ENCODE measurements around the gene TMIE.

The TMIE gene

GRCh38 chr3:46724424-46724823 lies 23.2 kb downstream of the TMIE start:
- Histone ChIP-seq H3K27me3 (ENCODE audit: low read depth, low read length) (peaks cover 28% of the 10 kb centered on the region), H4K20me1 (ENCODE audit: insufficient read depth, low read length) (no peaks in the 10 kb centered on the region), H3K4me3 (ENCODE audit: low read length) (no peak overlapping the region), H3K9me3 (ENCODE audit: insufficient read depth, low read length) (no peaks in the 10 kb centered on the region), H3K9ac (ENCODE audit: low read length) (no peak overlapping the region), H3K4me2 (ENCODE audit: low read length) (no peak overlapping the region), H3K4me1 (ENCODE audit: low read length) (no peaks in the 10 kb centered on the region), H3K79me2 (ENCODE audit: low read length) (no peaks in the 10 kb centered on the region), H3K27ac (ENCODE audit: low read length) (no peak overlapping the region), H3K36me3 (replicated peaks; ENCODE audit: low read depth, low read length) (no peaks in the 10 kb centered on the region), H2AFZ (ENCODE audit: low read depth, low read length) (no peak overlapping the region)
- TF ChIP-seq, protein P1, sequence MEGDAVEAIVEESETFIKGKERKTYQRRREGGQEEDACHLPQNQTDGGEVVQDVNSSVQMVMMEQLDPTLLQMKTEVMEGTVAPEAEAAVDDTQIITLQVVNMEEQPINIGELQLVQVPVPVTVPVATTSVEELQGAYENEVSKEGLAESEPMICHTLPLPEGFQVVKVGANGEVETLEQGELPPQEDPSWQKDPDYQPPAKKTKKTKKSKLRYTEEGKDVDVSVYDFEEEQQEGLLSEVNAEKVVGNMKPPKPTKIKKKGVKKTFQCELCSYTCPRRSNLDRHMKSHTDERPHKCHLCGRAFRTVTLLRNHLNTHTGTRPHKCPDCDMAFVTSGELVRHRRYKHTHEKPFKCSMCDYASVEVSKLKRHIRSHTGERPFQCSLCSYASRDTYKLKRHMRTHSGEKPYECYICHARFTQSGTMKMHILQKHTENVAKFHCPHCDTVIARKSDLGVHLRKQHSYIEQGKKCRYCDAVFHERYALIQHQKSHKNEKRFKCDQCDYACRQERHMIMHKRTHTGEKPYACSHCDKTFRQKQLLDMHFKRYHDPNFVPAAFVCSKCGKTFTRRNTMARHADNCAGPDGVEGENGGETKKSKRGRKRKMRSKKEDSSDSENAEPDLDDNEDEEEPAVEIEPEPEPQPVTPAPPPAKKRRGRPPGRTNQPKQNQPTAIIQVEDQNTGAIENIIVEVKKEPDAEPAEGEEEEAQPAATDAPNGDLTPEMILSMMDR (IDR thresholded peaks at IDR 0.05; ENCODE audit: low read depth, low read length) = no peak
- no peak for TF ChIP-seq EZH2phosphoT487 (IDR thresholded peaks at IDR 0.05; ENCODE audit: low read depth)

DNA sequence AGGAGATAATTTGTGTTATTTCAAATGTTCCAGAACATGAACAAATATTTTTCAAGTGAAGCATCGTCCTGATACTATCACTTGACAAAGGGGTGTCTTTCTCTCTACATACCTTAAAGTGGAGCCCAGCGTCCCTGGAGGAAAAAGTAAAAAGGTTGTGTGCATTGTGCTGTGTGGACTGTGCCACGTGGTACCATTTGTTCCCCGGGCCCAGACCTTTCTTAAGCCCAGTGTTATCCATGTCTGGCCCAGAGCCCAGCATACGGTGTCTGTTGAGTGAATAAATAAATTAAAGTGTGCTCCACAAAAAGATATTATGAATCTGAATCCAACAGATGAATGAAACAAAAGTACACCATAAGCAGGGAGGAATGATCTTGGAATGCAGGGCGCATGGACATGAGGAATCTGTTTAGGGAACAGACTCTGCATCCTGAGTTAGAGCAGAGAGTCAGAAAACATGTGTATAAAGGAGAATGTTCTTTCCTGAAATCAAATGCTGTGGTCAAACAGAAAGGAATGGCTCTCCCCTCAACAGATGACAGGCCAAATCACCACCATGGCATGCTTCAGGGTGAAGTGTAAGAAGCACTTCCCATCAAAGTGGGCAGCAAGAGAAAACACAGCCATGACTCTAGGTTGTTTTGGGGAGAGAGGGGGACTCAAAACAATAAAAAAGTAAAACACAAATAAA lies 24.6 kb downstream of the TMIE start:
- no peak overlapping the region for H3K27ac ChIP-seq (ENCODE audit: low read length)
- no peaks in the 10 kb centered on the region for H3K9me3 ChIP-seq (ENCODE audit: insufficient read depth, low read length)
- peaks cover 24% of the 10 kb centered on the region for H3K27me3 ChIP-seq (ENCODE audit: low read depth, low read length)
- no peak overlapping the region for H3K4me3 ChIP-seq (ENCODE audit: low read length)
- no peak for TF ChIP-seq EZH2phosphoT487 (IDR thresholded peaks at IDR 0.05; ENCODE audit: low read depth)
- TF ChIP-seq, protein P1 (IDR thresholded peaks at IDR 0.05; ENCODE audit: low read depth, low read length) = no peak
- no peak overlapping the region for H3K9ac ChIP-seq (ENCODE audit: low read length)
- H2AFZ ChIP-seq (ENCODE audit: low read depth, low read length) = no peak overlapping the region
- H4K20me1 ChIP-seq (ENCODE audit: insufficient read depth, low read length) = no peaks in the 10 kb centered on the region
- H3K79me2 ChIP-seq (ENCODE audit: low read length) = no peaks in the 10 kb centered on the region
- H3K36me3 ChIP-seq (replicated peaks; ENCODE audit: low read depth, low read length) = no peaks in the 10 kb centered on the region
- H3K4me1 ChIP-seq (ENCODE audit: low read length) = no peaks in the 10 kb centered on the region
- H3K4me2 ChIP-seq (ENCODE audit: low read length) = no peak overlapping the region

- Histone ChIP-seq H4K20me1 (ENCODE audit: insufficient read depth, low read length) (no peaks in the 10 kb centered on the region), H2AFZ (ENCODE audit: low read depth, low read length) (no peak overlapping the region), H3K79me2 (ENCODE audit: low read length) (no peaks in the 10 kb centered on the region), H3K27me3 (ENCODE audit: low read depth, low read length) (peaks cover 32% of the 10 kb centered on the region), H3K36me3 (replicated peaks; ENCODE audit: low read depth, low read length) (no peaks in the 10 kb centered on the region), H3K27ac (ENCODE audit: low read length) (no peak overlapping the region), H3K4me2 (ENCODE audit: low read length) (no peak overlapping the region), H3K4me3 (ENCODE audit: low read length) (no peak overlapping the region), H3K9me3 (ENCODE audit: insufficient read depth, low read length) (no peaks in the 10 kb centered on the region), H3K9ac (ENCODE audit: low read length) (no peak overlapping the region), H3K4me1 (ENCODE audit: low read length) (peaks cover 6% of the 10 kb centered on the region)
- no peak for TF ChIP-seq EZH2phosphoT487 (IDR thresholded peaks at IDR 0.05; ENCODE audit: low read depth)
- TF ChIP-seq, protein P1 (IDR thresholded peaks at IDR 0.05; ENCODE audit: low read depth, low read length) = no peak
Measured at GRCh38 chr3:46729038-46729437, 27.8 kb downstream of the TMIE start.

DNA sequence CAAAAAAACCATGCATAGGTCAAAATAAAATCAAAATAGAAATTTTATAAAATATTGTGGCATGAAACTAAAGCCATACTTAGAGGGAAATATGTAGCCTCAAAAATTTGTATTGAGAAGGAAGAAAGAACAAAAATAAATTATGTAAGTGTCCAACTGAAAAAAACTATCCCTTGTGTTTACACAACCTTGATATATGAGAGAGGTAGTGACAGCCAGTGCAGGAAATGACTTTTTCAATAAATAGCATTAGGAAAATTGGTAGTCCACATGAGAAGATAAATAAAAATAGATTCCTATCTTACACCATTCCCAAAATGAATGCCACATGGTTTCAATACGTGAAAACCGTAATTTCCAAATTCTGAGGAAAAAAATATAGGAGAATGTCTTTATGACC lies 29.6 kb downstream of the TMIE start:
- peaks cover 6% of the 10 kb centered on the region for H3K4me1 ChIP-seq (ENCODE audit: low read length)
- H3K79me2 ChIP-seq (ENCODE audit: low read length) = no peaks in the 10 kb centered on the region
- H3K9me3 ChIP-seq (ENCODE audit: insufficient read depth, low read length) = no peaks in the 10 kb centered on the region
- H3K4me2 ChIP-seq (ENCODE audit: low read length) = no peak overlapping the region
- no peak overlapping the region for H3K9ac ChIP-seq (ENCODE audit: low read length)
- H3K27ac ChIP-seq (ENCODE audit: low read length) = no peak overlapping the region
- H4K20me1 ChIP-seq (ENCODE audit: insufficient read depth, low read length) = no peaks in the 10 kb centered on the region
- H3K27me3 ChIP-seq (ENCODE audit: low read depth, low read length) = peaks cover 28% of the 10 kb centered on the region
- H3K36me3 ChIP-seq (replicated peaks; ENCODE audit: low read depth, low read length) = no peaks in the 10 kb centered on the region
- no peak overlapping the region for H3K4me3 ChIP-seq (ENCODE audit: low read length)
- H2AFZ ChIP-seq (ENCODE audit: low read depth, low read length) = no peak overlapping the region
- TF ChIP-seq, protein P1 (IDR thresholded peaks at IDR 0.05; ENCODE audit: low read depth, low read length) = no peak
- no peak for TF ChIP-seq EZH2phosphoT487 (IDR thresholded peaks at IDR 0.05; ENCODE audit: low read depth)
